ENCODE measurements around the gene CALCOCO2.

The CALCOCO2 gene

DNA sequence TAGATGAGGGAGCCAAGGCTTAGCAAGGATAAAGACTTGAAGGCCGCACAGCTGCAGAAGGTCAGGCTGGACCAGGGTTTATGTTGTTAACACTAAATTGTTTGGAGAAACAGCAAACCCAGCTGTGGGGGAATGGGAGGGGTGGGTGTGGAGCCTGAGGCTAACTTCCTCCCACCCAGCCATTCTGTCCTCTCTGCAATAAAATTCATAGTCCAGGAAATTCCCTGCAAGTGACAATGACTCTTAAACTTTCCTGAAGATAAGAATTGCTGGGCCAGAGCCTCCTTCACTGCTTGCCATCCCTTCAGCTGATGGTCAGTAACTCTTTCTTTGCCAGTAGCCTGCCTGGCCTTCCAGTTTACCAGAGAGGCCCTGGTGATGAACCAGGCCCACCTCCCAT, 42.4 kb downstream of the CALCOCO2 start:
- Histone ChIP-seq H3K4me1 (no peaks in the 10 kb centered on the region), H2AFZ (no peak overlapping the region), H3K9me3 (ENCODE audit: control insufficient read depth, low read length) (no peaks in the 10 kb centered on the region), H3K79me2 (no peaks in the 10 kb centered on the region), H3K9ac (no peak overlapping the region), H3K4me3 (ENCODE audit: low read depth, low read length) (no peak overlapping the region), H3K27me3 (ENCODE audit: control insufficient read depth, insufficient read depth, low read length) (no peaks in the 10 kb centered on the region), H3K36me3 (ENCODE audit: control insufficient read depth, insufficient read depth, low read length) (no peaks in the 10 kb centered on the region), H3K27ac (no peak overlapping the region), H3K4me2 (ENCODE audit: low read length) (no peak overlapping the region)
- no peak for TF ChIP-seq CTCF (IDR thresholded peaks at IDR 0.05)

- Histone ChIP-seq H3K9ac (no peak overlapping the region), H3K27me3 (ENCODE audit: control insufficient read depth, insufficient read depth, low read length) (no peaks in the 10 kb centered on the region), H3K4me1 (no peaks in the 10 kb centered on the region), H3K27ac (no peak overlapping the region), H3K36me3 (ENCODE audit: control insufficient read depth, insufficient read depth, low read length) (no peaks in the 10 kb centered on the region), H3K9me3 (ENCODE audit: control insufficient read depth, low read length) (no peaks in the 10 kb centered on the region), H2AFZ (no peak overlapping the region), H3K79me2 (no peaks in the 10 kb centered on the region), H3K4me2 (ENCODE audit: low read length) (no peak overlapping the region), H3K4me3 (ENCODE audit: low read depth, low read length) (no peak overlapping the region)
- no peak for TF ChIP-seq CTCF (IDR thresholded peaks at IDR 0.05)
Measured at GRCh38 chr17:48873696-48874443, 43.0 kb downstream of the CALCOCO2 start.

DNA sequence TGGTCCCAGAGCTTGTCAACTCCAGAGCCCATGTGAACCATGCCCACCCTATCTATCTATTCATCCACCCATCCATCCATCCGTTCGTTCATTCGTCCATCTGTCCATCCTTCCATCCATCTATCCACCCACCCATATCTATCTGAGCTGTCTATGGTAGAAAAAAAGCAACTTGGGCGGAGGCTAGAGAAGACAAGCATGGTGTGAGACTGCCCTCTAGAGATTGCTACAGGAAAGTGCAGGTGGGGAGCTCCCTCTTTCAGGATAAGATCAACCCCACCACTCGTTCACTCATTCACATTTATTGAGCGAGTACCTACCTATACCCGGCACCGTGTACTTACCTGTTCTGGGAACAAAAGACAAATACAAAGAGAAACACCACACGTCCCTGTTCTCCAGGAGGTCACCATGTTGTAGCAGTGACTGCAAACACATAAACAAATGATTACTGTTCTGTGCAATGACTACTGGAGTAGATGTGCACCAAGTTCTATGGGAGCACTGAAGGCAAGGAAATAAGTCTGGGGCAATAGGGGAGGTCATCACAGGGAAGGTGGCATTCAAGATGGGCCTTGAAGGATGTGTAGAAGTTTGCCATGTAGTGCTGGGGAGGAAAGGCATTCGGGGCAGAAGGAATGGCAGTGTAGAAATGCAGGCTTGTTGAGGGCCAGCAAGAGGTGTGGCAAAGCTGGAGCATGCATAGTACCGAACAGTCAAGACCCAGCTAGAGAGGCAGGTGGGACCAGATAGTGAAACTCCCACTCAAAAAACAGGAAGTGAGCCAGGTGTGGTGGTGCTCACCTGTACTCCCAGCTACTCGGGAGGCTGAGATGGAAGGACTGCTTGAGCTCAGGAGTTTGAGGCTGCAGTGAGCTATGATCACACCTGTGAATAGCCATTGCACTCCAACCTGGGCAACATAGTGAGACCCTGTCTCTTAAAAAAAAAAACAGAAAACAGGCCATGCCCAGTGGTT, 48.4 kb downstream of the CALCOCO2 start:
- no peak overlapping the region for H3K9ac ChIP-seq
- H3K9me3 ChIP-seq (ENCODE audit: control insufficient read depth, low read length), result no peaks in the 10 kb centered on the region
- TF ChIP-seq CTCF (IDR thresholded peaks at IDR 0.05), result peak; percentile 94
- H3K27me3 ChIP-seq (ENCODE audit: control insufficient read depth, insufficient read depth, low read length), result no peaks in the 10 kb centered on the region
- H2AFZ ChIP-seq, result no peak overlapping the region
- no peaks in the 10 kb centered on the region for H3K36me3 ChIP-seq (ENCODE audit: control insufficient read depth, insufficient read depth, low read length)
- H3K4me1 ChIP-seq, result no peaks in the 10 kb centered on the region
- H3K4me2 ChIP-seq (ENCODE audit: low read length), result no peak overlapping the region
- no peak overlapping the region for H3K4me3 ChIP-seq (ENCODE audit: low read depth, low read length)
- no peaks in the 10 kb centered on the region for H3K79me2 ChIP-seq
- no peak overlapping the region for H3K27ac ChIP-seq

DNA sequence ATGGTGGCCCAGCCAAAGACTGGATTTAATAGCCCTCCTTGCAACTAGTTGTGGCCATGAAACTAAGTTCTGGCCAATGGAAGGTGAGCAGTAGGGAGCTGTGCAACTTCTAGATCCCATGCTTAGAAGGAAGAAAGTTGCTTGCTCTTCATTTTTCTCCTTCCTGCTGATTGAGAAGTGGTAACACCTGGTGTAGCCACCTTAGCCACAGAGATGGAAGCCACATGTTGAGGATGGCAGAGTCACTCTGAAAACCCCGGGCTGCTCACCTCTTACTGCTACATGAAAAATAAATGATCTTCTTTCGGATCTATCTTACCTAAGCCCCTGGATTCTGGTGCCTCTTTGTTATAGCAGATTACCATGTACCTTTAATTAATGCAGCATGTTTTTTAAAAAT, 51.4 kb downstream of the CALCOCO2 start:
- no peaks in the 10 kb centered on the region for H3K36me3 ChIP-seq (ENCODE audit: control insufficient read depth, insufficient read depth, low read length)

More for the DNA sequence above, 51.4 kb downstream of the CALCOCO2 start:
- H3K27me3 ChIP-seq (ENCODE audit: control insufficient read depth, insufficient read depth, low read length), result no peaks in the 10 kb centered on the region
- no peaks in the 10 kb centered on the region for H3K4me1 ChIP-seq
- H3K4me3 ChIP-seq (ENCODE audit: low read depth, low read length), result no peak overlapping the region
- H3K79me2 ChIP-seq, result no peaks in the 10 kb centered on the region
- H3K27ac ChIP-seq, result no peak overlapping the region
- H3K9me3 ChIP-seq (ENCODE audit: control insufficient read depth, low read length), result no peaks in the 10 kb centered on the region
- H2AFZ ChIP-seq, result no peak overlapping the region
- H3K9ac ChIP-seq, result no peak overlapping the region
- no peak for TF ChIP-seq CTCF (IDR thresholded peaks at IDR 0.05)
- no peak overlapping the region for H3K4me2 ChIP-seq (ENCODE audit: low read length)
